Progenitor cell of endocrine pancreas (in vitro differentiated cells): ENCODE results near the gene FAM174A. TPM values are rescaled to one million over a fixed set of nuclear protein-coding genes. Genes with fewer than 3 reads are reported as not detected.

Experiments
- DNase-seq: peaks from one replicate; pipeline ENCODE4 v3.0.0; 2021; ENCODE audit warnings: low spot score; ENCODE audit not compliant: unreplicated experiment
- H3K27ac Mint-ChIP-seq: 2 replicates; pipeline ENCODE4 v1.8.0; 2021; ENCODE audit warnings: mild to moderate bottlenecking, moderate library complexity, mixed read lengths
- H3K27me3 Mint-ChIP-seq: 2 replicates; pipeline ENCODE4 v1.8.0; 2021; ENCODE audit warnings: mixed read lengths
- H3K36me3 Mint-ChIP-seq: 2 replicates; pipeline ENCODE4 v1.8.0; 2022; ENCODE audit warnings: mixed read lengths; ENCODE audit not compliant: insufficient read depth
- H3K4me1 Mint-ChIP-seq: 2 replicates; pipeline ENCODE4 v1.8.0; 2021; ENCODE audit warnings: low read depth, mixed read lengths
- H3K4me3 Mint-ChIP-seq: 2 replicates; pipeline ENCODE4 v1.8.0; 2021; ENCODE audit warnings: low read depth, mild to moderate bottlenecking, moderate library complexity, mixed read lengths
- H3K9me3 Mint-ChIP-seq: 2 replicates; pipeline ENCODE4 v1.8.0; 2021; ENCODE audit warnings: low read depth, mixed read lengths
- long read RNA-seq: library from polyadenylated mRNA; unstranded; transcript quantifications from one replicate; pipeline ENCODE4 v2.0.0, GENCODE V29; 2020
- total RNA-seq: library from RNA; stranded (reverse); gene quantifications from 2 replicates; pipeline ENCODE4 v1.2.1, GENCODE V29; 2021
- TF ChIP-seq, protein P1 (sequence below): fragments of 200-600 bp; sonication (generic); IDR thresholded peaks from one replicate; pipeline ENCODE4 v1.5.0; 2021; ENCODE audit warnings: antibody characterized with exemption, mild to moderate bottlenecking; ENCODE audit not compliant: unreplicated experiment

FAM174A gene
- 8.3 and 8.5 TPM in 2 replicates for total RNA-seq
- long read RNA-seq, transcript FAM174A-201 (3 exons, 1,356 nt), result major isoform, 12 of 13 reads
- long read RNA-seq, partial matches to known transcripts, result 1 of 13 reads
- long read RNA-seq, other reads (novel, unspliced or antisense), result 0 of 13 reads

DNA sequence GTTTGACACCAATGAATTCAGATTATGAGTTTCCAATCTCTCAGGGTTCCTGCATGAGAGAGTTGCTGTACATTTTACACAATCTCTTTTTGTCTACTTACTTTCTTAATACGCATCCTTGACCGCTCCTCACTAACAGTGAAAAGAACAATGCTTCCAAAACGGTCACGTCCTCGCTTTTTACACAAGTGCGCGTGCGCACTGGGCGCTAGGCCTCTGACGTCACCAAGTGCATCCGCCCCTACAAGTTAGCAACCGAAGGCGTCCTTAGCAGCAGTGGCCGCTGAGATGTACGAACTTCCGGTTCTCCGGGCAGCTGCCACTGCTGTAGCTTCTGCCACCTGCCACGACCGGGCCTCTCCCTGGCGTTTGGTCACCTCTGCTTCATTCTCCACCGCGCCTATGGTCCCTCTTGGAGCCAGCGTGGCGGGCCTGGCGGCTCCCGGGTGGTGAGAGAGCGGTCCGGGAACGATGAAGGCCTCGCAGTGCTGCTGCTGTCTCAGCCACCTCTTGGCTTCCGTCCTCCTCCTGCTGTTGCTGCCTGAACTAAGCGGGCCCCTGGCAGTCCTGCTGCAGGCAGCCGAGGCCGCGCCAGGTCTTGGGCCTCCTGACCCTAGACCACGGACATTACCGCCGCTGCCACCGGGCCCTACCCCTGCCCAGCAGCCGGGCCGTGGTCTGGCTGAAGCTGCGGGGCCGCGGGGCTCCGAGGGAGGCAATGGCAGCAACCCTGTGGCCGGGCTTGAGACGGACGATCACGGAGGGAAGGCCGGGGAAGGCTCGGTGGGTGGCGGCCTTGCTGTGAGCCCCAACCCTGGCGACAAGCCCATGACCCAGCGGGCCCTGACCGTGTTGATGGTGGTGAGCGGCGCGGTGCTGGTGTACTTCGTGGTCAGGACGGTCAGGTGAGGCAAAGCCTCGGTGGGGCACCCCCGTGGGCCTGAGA lies at the start of gene FAM174A:
Gene FAM174A, plus strand, starts transcription at position 315 of the 946 bp plus-strand sequence. Its CDS starts 157 bp downstream, at position 472.
- TF ChIP-seq, protein P1, sequence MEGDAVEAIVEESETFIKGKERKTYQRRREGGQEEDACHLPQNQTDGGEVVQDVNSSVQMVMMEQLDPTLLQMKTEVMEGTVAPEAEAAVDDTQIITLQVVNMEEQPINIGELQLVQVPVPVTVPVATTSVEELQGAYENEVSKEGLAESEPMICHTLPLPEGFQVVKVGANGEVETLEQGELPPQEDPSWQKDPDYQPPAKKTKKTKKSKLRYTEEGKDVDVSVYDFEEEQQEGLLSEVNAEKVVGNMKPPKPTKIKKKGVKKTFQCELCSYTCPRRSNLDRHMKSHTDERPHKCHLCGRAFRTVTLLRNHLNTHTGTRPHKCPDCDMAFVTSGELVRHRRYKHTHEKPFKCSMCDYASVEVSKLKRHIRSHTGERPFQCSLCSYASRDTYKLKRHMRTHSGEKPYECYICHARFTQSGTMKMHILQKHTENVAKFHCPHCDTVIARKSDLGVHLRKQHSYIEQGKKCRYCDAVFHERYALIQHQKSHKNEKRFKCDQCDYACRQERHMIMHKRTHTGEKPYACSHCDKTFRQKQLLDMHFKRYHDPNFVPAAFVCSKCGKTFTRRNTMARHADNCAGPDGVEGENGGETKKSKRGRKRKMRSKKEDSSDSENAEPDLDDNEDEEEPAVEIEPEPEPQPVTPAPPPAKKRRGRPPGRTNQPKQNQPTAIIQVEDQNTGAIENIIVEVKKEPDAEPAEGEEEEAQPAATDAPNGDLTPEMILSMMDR, result no peak

DNA sequence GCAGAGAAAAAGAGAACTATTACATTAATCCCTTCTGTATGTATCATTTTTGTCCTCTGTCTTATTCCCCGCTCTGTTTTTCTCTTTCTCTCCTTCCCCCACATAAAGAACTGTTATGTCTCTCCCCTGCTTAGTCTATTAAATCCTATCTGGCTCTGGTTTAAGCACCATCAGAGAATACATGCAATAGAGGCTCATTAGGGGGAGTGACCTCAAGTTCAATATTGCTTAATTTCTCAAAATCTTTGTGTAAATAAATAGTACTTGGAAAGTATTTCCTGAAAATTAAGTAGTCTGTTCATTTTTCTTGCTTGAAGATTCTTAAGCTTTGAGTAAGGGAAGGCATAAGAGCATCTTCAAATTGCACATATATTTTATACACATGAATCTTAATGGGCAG lies 41.2 kb upstream of the FAM174A start:
- Mint-ChIP-seq H3K9me3 (peaks cover 16% of the 10 kb centered on the region), H3K36me3 (peaks cover under 1% of the 10 kb centered on the region), H3K27ac (no peak overlapping the region), H3K4me1 (no peaks in the 10 kb centered on the region), H3K27me3 (no peaks in the 10 kb centered on the region), H3K4me3 (no peak overlapping the region)
- no peak for DNase-seq
- TF ChIP-seq, protein P1, result no peak

More for the DNA sequence above, at the start of gene FAM174A:
- DNase-seq, result peak; percentile 88
- peaks cover 22% of the 10 kb centered on the region for H3K9me3 Mint-ChIP-seq
- H3K36me3 Mint-ChIP-seq, result peaks cover 16% of the 10 kb centered on the region
- peaks cover 12% of the 10 kb centered on the region for H3K4me1 Mint-ChIP-seq
- H3K27ac Mint-ChIP-seq, result peak within 1 kb of the TSS; percentile 95
- no peaks in the 10 kb centered on the region for H3K27me3 Mint-ChIP-seq
- H3K4me3 Mint-ChIP-seq, result peak within 1 kb of the TSS; percentile 97

DNA sequence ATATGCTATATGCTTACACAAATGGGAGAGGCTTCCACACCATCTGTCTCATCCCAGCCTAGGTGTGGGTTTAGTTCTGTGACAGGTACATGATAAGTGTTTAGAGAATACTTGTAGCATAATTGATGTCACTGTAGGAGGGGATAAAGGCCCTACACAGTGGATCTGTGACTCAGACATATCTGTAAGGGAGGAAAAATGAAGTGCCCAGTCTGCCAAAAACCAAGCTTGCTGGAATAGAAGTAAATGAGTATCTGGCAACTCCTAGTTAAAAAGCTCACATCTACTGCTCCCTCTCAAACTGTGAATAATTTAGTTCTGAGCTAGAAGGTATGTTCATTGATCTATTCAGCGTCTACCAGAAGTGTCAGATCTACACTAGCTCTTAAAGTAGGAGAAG lies 38.9 kb upstream of the FAM174A start:
- Mint-ChIP-seq H3K27me3 (no peaks in the 10 kb centered on the region), H3K36me3 (no peaks in the 10 kb centered on the region), H3K4me3 (no peak overlapping the region), H3K4me1 (no peaks in the 10 kb centered on the region), H3K9me3 (no peaks in the 10 kb centered on the region), H3K27ac (no peak overlapping the region)
- no peak for DNase-seq
- TF ChIP-seq, protein P1, result no peak

DNA sequence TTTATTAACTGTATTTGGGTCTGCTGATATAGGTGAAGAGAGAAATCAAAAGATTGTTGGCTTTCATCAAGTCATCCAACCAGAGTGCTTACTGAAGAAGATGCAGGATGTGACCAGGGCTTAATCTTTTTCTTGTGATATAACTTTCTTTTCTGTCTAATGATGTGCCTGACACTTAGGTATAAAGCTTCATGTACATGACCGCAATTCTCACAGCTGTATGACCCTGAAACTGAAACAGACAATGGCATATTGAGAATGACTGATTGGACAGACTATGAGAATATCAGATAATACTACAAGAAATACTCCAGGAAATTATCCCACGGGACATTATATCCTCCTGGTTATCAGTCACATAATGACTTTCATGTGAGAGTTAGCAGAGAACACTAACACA lies 32.5 kb upstream of the FAM174A start:
- Mint-ChIP-seq H3K27ac (no peak overlapping the region), H3K27me3 (no peaks in the 10 kb centered on the region), H3K4me3 (no peak overlapping the region), H3K36me3 (no peaks in the 10 kb centered on the region), H3K9me3 (no peaks in the 10 kb centered on the region), H3K4me1 (no peaks in the 10 kb centered on the region)
- TF ChIP-seq, protein P1, result no peak
- no peak for DNase-seq

DNA sequence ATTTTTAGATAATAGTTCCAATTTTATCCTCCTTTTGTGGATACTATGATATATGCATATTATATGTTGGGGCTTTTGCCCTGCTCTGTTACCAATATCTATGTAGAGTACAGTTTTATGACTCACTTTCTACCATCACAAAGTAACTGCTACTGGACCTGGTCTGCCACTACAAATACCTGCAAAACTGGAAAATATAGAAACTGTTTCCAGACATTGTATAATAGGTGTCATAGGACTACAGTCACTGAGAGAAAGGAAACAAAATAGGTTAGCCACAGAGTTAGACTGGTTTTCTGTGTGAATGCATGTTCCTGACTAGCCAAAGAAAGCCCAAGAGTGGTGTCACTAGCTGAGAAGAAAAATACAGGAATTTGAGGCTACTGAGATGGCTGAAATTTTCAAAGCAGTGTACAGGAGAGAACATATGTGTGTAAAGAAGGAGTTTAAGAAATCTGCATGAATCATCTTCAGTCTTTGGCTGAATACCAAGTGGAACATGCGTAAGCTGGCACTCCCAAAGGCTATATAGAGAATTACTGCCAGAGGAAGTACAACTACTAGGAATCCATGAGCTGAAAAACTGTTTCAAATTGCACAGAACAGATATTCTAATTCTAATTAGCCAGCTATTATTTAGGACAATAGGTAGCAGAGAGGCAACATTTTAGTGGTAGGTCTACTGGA lies 29.0 kb upstream of the FAM174A start:
- Mint-ChIP-seq H3K27me3 (no peaks in the 10 kb centered on the region), H3K4me3 (no peak overlapping the region), H3K27ac (no peak overlapping the region), H3K9me3 (no peaks in the 10 kb centered on the region), H3K4me1 (no peaks in the 10 kb centered on the region), H3K36me3 (no peaks in the 10 kb centered on the region)
- no peak for DNase-seq
- TF ChIP-seq, protein P1, result no peak
